Erythroblast (primary cell): ENCODE measurements around the gene KRTAP5-5.
"Not testable (repeated sequence)": the region's sequence is repeated elsewhere in the genome, so short reads cannot be mapped to it uniquely, and the experiment has no call there.

ENCODE experiments used
- DNase-seq, 2 experiments: peaks; one replicate each; lab custom pipeline; 2025; lab: John Stamatoyannopoulos, UW
- GATA1 ChIP-seq: IDR thresholded peaks from 2 replicates; pipeline ENCODE4 v1.6.1; 2011; ENCODE audit warnings: low read depth, mild to moderate bottlenecking, control low read depth, low read length, moderate library complexity
- POLR2A ChIP-seq: IDR thresholded peaks from 2 replicates; pipeline ENCODE4 v1.6.1; 2011; ENCODE audit warnings: mild to moderate bottlenecking, low read length

The KRTAP5-5 gene, protein sequence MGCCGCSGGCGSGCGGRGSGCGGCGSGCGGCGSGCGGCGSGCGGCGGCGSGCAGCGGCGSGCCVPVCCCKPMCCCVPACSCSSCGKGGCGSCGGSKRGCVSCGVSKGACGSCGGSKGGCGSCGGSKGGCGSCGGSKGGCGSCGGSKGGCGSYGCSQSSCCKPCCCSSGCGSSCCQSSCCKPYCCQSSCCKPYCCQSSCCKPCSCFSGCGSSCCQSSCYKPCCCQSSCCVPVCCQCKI

DNA sequence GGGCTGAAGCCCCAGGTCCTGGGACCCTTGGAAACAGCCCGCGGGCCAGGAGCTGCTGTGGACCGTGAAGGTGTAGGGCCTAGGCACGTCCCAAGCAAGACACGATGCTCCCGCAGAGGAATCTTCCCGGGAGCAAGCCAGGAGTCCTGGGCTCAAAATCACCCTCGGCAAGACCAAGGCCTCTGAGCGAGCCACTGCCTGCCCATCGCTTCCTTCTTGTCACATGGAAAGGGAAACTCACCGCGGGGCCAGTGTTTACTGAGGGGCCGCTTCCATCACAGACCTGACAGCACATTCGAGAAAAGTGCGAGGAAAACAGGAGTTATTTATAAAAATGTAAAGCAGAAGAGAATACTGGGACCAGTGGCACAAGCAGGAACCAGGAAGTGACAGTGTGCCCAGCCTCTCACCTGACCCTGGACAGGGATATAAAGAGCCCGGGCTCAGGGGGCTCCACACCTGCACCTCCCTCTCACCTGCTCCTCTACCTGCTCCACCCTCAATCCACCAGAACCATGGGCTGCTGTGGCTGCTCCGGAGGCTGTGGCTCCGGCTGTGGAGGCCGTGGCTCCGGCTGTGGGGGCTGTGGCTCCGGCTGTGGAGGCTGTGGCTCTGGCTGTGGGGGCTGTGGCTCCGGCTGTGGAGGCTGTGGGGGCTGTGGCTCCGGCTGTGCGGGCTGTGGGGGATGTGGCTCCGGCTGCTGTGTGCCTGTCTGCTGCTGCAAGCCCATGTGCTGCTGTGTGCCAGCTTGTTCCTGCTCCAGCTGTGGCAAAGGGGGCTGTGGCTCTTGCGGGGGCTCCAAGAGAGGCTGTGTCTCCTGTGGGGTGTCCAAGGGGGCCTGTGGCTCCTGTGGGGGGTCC is at the start of gene KRTAP5-5:
Gene KRTAP5-5 (plus strand): TSS at position 450 of the 860 bp plus-strand sequence. CDS start 66 bp downstream, at position 516.
- TF ChIP-seq GATA1 (no peak), POLR2A (no peak)
- DNase-seq = no peak

DNA sequence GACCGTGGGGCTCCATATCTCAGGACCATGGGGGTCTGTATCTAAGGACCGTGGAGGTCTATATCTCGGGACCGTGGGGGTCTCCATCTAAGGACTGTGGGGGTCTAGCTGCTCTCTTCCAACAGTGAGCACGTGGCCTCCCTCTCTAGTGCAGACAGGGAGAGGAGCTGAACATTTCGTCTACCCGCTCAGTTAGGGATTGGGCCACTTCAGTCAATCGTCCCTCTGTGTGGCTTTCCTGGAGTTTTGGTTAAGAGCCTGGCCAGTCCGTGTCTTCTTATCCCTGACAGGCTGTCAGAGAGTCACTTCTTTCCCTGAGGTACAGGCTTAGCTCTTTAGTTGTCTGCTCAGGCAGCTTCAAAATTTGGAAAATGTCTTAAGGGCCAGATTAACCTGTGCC is 47.6 kb upstream of the KRTAP5-5 start:
- no peak for DNase-seq
- TF ChIP-seq GATA1 (no peak), POLR2A (no peak)

- not testable (repeated sequence) for DNase-seq
Measured at GRCh38 chr11:1582909-1583308, 46.7 kb upstream of the KRTAP5-5 start.

- DNase-seq = not testable (repeated sequence)
Measured at GRCh38 chr11:1584661-1585370, 44.8 kb upstream of the KRTAP5-5 start, which contains the start of gene KRTAP5-1. Gene KRTAP5-1 (minus strand): TSS chr11:1585283. CDS start chr11:1585249, 34 bp downstream.

- no peak for TF ChIP-seq POLR2A
- no peak for TF ChIP-seq GATA1
- DNase-seq = no peak
Measured at GRCh38 chr11:1586699-1587098, 42.9 kb upstream of the KRTAP5-5 start.

DNA sequence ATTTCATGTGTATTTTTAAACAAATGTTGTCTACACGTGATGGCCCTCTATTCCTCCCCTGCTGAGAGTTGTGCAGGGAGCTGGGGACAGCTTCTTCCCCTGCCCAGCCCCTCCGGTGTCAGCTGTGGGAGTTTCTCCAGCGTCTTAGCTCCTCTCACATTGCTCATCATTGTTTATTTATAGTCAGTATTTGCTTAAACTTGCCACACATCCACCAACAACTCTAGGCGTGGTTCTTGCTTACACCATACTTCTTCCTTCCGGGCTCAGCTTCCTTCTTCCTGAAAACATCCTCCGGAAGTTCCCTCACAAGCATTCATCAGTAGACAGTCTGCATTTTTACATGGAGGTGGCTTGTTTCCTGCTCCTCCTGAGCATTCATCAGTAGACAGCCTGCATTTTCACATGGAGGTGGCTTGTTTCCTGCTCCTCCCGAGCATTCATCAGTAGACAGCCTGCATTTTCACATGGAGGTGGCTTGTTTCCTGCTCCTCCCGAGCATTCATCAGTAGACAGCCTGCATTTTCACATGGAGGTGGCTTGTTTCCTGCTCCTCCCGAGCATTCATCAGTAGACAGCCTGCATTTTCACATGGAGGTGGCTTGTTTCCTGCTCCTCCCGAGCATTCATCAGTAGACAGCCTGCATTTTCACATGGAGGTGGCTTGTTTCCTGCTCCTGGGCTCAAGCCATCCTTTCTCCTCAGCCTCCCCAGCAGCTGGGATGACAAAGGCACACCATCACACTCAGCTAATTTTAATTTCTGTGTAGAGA is 40.2 kb upstream of the KRTAP5-5 start:
- not testable (repeated sequence) for DNase-seq

GRCh38 chr11:1589996-1590395 is 39.6 kb upstream of the KRTAP5-5 start:
- TF ChIP-seq POLR2A (no peak), GATA1 (no peak)
- DNase-seq = no peak

- no peak for DNase-seq
- TF ChIP-seq POLR2A (no peak), GATA1 (no peak)
Measured at GRCh38 chr11:1592628-1593027, 36.9 kb upstream of the KRTAP5-5 start.

- not testable (repeated sequence) for DNase-seq
Measured at GRCh38 chr11:1595994-1596575, 33.5 kb upstream of the KRTAP5-5 start.

GRCh38 chr11:1596576-1597121 is 32.9 kb upstream of the KRTAP5-5 start:
- not testable (repeated sequence) for DNase-seq

DNA sequence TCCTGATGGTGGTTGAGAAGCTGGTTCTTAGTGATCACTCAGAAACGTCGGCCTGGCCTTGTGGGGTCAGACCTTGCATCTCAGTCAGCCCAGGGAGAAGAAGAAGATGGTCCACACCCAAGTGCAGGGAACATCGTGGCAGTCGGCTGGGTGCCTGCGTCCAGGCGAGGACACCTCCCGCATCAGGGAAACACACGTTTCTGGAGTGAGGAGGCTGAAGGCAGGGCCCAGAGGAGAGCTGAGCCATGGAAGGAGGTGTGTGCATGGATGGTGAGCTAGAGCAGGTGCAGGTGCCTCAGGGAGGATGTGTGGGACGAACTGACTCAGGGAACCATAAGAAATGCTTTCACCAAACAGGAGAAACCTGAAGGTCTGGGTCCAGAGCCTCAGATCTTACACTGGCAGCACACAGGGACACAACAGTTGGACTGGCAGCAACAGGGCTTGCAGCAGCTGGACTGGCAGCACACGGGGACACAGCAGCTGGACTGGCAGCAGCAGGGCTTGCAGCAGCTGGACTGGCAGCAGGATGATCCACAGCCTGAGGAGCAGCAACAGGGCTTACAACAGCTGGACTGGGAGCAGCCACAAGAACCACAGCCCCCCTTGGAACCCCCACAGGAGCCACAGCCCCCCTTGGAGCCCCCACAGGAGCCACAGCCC is 32.1 kb upstream of the KRTAP5-5 start:
- no peak for TF ChIP-seq GATA1
- no peak for TF ChIP-seq POLR2A
- no peak for DNase-seq

DNA sequence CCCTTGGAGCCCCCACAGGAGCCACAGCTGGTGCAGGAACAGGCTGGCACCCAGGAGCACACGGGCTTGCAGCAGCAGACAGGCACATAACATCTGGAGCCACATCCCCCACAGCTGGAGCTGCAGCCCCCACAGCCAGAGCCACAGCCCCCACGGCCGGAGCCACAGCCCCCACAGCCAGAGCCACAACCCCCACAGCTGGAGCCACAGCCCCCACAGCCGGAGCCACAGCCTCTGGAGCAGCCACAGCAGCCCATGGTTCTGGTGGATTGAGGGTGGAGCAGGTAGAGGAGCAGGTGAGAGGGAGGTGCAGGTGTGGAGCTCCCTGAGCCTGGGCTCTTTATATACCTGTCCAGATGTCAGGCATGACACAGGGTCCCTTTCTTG is 31.6 kb upstream of the KRTAP5-5 start, which contains the start of gene KRTAP5-2:
Gene KRTAP5-2 (minus strand): TSS at position 301 of the 387 bp plus-strand sequence. CDS start 44 bp downstream, at position 257.
- TF ChIP-seq GATA1 = no peak
- no peak for TF ChIP-seq POLR2A
- DNase-seq = no peak

GRCh38 chr11:1598406-1598805 is 31.2 kb upstream of the KRTAP5-5 start:
- not testable (repeated sequence) for DNase-seq
